ENCODE data around the gene NCDN. TPM values are rescaled to one million over a fixed set of nuclear protein-coding genes. Genes with fewer than 3 reads are reported as not detected.
A peak's percentile ranks its signal among the peaks of the same experiment; 100 is the strongest.

Gene NCDN
- total and polyA plus RNA-seq, 4 donors, result 4.3 to 21.7 (median 15.6) TPM

- ATAC-seq (ENCODE audit: low FRiP score), result peak; percentile 59
- no peaks in the 10 kb centered on the region for H3K27me3 ChIP-seq (ENCODE audit: control insufficient read depth in 1 of 2, insufficient read depth in 2 of 2, low read length in 1 of 2)
- H3K4me3 ChIP-seq (ENCODE audit: low read length in 2 of 2), result no peak overlapping the region
- intact Hi-C loops (cut with DNase I), result loop anchor here (2.0 to 10.0 kb wide), 2 partner anchors 113 to 369 kb away; partner anchors contain the start of gene SFPQ (in 1 of the 2)
- WGBS, 2 donors, result 75 to 76% methylated on average over 9 of the region's 9 CpGs
- no peaks in the 10 kb centered on the region for H3K4me1 ChIP-seq (ENCODE audit: control insufficient read depth in 1 of 2, insufficient read depth in 2 of 2, low read length in 2 of 2)
- no peaks in the 10 kb centered on the region for H3K36me3 ChIP-seq (ENCODE audit: control insufficient read depth in 1 of 2, insufficient read depth in 2 of 2, low read length in 1 of 2)
- H3K27ac ChIP-seq (ENCODE audit: low read depth in 1 of 2, low read length in 2 of 2), result no peak overlapping the region
- no peaks in the 10 kb centered on the region for H3K9me3 ChIP-seq (ENCODE audit: control insufficient read depth, low read length)
- DNase-seq, result peak; percentile 85 to 90
These were observed 6.7 kb downstream of the NCDN start for GRCh38 chr1:35564037-35564883.

- 89 to 93% methylated on average over 25 to 28 of the region's 28 CpGs for WGBS, 2 donors
- no peaks in the 10 kb centered on the region for H3K4me1 ChIP-seq (ENCODE audit: control insufficient read depth in 1 of 2, insufficient read depth in 2 of 2, low read length in 2 of 2)
- H3K27me3 ChIP-seq (ENCODE audit: control insufficient read depth in 1 of 2, insufficient read depth in 2 of 2, low read length in 1 of 2), result no peaks in the 10 kb centered on the region
- intact Hi-C loops (cut with DNase I), result loop anchor here (2.0 to 10.0 kb wide), 4 partner anchors 114 to 370 kb away; partner anchors contain the start of gene SFPQ (in 1 of the 2)
- ATAC-seq (ENCODE audit: low FRiP score), result no peak
- peak in 1 of 2 donors; percentile 66 for DNase-seq
- H3K27ac ChIP-seq (ENCODE audit: low read depth in 1 of 2, low read length in 2 of 2), result no peak overlapping the region
- H3K4me3 ChIP-seq (ENCODE audit: low read length in 2 of 2), result no peak overlapping the region
- no peaks in the 10 kb centered on the region for H3K36me3 ChIP-seq (ENCODE audit: control insufficient read depth in 1 of 2, insufficient read depth in 2 of 2, low read length in 1 of 2)
- H3K9me3 ChIP-seq (ENCODE audit: control insufficient read depth, low read length), result no peaks in the 10 kb centered on the region
These were observed 7.5 kb downstream of the NCDN start for GRCh38 chr1:35564884-35565741.

DNA sequence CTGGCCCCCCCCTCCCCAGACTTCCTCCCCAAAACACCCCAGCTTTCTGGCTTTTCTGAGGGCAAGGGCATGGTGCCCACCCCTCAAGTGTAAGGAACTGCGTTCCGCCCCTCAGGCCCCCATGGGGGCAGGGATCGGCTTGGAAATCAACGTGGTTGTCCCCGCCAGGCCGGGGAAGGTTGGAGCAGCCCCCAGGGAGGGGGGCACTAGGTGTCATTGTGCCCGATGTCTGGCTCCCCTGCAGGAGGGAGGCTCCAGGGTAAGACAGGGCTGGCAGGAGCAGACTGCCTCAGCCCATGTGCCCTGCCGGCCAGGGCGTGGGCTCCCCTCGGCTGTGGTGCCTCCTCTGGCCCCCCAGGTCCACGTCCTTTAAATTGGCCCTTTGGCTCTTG lies 8.1 kb downstream of the NCDN start:
- 87 to 93% methylated on average over 9 to 11 of the region's 11 CpGs for WGBS, 2 donors
- Histone ChIP-seq H3K27me3 (ENCODE audit: control insufficient read depth in 1 of 2, insufficient read depth in 2 of 2, low read length in 1 of 2) (no peaks in the 10 kb centered on the region), H3K9me3 (ENCODE audit: control insufficient read depth, low read length) (no peaks in the 10 kb centered on the region), H3K4me3 (ENCODE audit: low read length in 2 of 2) (no peak overlapping the region), H3K36me3 (ENCODE audit: control insufficient read depth in 1 of 2, insufficient read depth in 2 of 2, low read length in 1 of 2) (no peaks in the 10 kb centered on the region), H3K27ac (ENCODE audit: low read depth in 1 of 2, low read length in 2 of 2) (no peak overlapping the region), H3K4me1 (ENCODE audit: control insufficient read depth in 1 of 2, insufficient read depth in 2 of 2, low read length in 2 of 2) (no peaks in the 10 kb centered on the region)
- intact Hi-C loops (cut with DNase I), result loop anchor here (2.0 to 10.0 kb wide), 4 partner anchors 115 to 371 kb away; partner anchors contain the start of gene SFPQ (in 1 of the 2)
- no peak for ATAC-seq (ENCODE audit: low FRiP score)
- peak in 1 of 2 donors; percentile 59 for DNase-seq

DNA sequence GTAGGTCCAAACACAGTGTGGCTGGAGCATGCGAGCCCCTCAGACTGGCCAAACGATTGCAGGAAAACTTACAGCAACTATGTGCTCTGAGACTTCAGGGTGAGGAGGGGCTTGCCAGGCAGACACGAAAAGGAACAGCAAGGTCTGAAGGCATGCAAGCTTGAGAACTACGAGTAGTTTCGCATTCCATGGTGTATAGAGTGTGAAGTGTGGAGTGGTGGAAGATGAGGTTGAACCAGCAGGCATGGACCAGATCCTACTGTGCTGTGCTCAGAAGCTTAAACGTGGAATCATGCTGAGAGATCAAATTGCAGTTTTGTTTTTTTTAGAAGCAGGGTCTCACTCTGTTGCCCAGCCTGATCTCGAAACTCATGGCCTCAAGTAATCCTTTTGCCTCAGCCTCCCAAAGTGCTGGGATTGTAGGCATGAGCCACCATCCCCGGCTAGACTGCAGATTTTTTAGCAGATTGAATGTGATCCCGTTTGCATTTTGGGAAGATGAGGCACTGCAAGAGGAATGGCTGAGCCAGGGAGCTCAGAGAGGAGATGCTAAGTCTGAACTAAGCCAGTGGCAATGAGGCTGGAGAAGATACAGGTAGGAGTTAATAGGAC lies 10.5 kb downstream of the NCDN start:
- intact Hi-C loops (cut with DNase I), result loop anchor here (2.0 to 10.0 kb wide), 4 partner anchors 159 to 373 kb away; partner anchors contain the start of gene SFPQ (in 1 of the 2)
- no peaks in the 10 kb centered on the region for H3K4me1 ChIP-seq (ENCODE audit: control insufficient read depth in 1 of 2, insufficient read depth in 2 of 2, low read length in 2 of 2)
- H3K27ac ChIP-seq (ENCODE audit: low read depth in 1 of 2, low read length in 2 of 2), result no peak overlapping the region
- H3K36me3 ChIP-seq (ENCODE audit: control insufficient read depth in 1 of 2, insufficient read depth in 2 of 2, low read length in 1 of 2), result no peaks in the 10 kb centered on the region
- H3K4me3 ChIP-seq (ENCODE audit: low read length in 2 of 2), result no peak overlapping the region
- H3K27me3 ChIP-seq (ENCODE audit: control insufficient read depth in 1 of 2, insufficient read depth in 2 of 2, low read length in 1 of 2), result no peaks in the 10 kb centered on the region
- ATAC-seq (ENCODE audit: low FRiP score) (no peak), DNase-seq (no peak)
- WGBS, 2 donors, result 71 to 78% methylated on average over 9 of the region's 9 CpGs
- H3K9me3 ChIP-seq (ENCODE audit: control insufficient read depth, low read length), result no peaks in the 10 kb centered on the region

GRCh38 chr1:35568975-35569395 lies 11.4 kb downstream of the NCDN start:
- intact Hi-C loops (cut with DNase I), result loop anchor here (2.0 to 10.0 kb wide), 4 partner anchors 158 to 374 kb away; partner anchors contain the start of gene SFPQ (in 1 of the 2)
- no peaks in the 10 kb centered on the region for H3K27me3 ChIP-seq (ENCODE audit: control insufficient read depth in 1 of 2, insufficient read depth in 2 of 2, low read length in 1 of 2)
- H3K36me3 ChIP-seq (ENCODE audit: control insufficient read depth in 1 of 2, insufficient read depth in 2 of 2, low read length in 1 of 2), result no peaks in the 10 kb centered on the region
- H3K4me1 ChIP-seq (ENCODE audit: control insufficient read depth in 1 of 2, insufficient read depth in 2 of 2, low read length in 2 of 2), result no peaks in the 10 kb centered on the region
- H3K27ac ChIP-seq (ENCODE audit: low read depth in 1 of 2, low read length in 2 of 2), result no peak overlapping the region
- H3K4me3 ChIP-seq (ENCODE audit: low read length in 2 of 2), result no peak overlapping the region
- 19 to 26% methylated on average over 4 of the region's 4 CpGs for WGBS, 2 donors
- H3K9me3 ChIP-seq (ENCODE audit: control insufficient read depth, low read length), result no peaks in the 10 kb centered on the region
- DNase-seq, result peak; percentile 70 to 83
- peak; percentile 64 for ATAC-seq (ENCODE audit: low FRiP score)

GRCh38 chr1:35569936-35570335 lies 12.3 kb downstream of the NCDN start:
- ATAC-seq (ENCODE audit: low FRiP score), result no peak
- 97 to 98% methylated on average over 1 of the region's 1 CpG for WGBS, 2 donors
- DNase-seq, result no peak
- Histone ChIP-seq H3K4me3 (ENCODE audit: low read length in 2 of 2) (no peak overlapping the region), H3K4me1 (ENCODE audit: control insufficient read depth in 1 of 2, insufficient read depth in 2 of 2, low read length in 2 of 2) (no peaks in the 10 kb centered on the region), H3K27me3 (ENCODE audit: control insufficient read depth in 1 of 2, insufficient read depth in 2 of 2, low read length in 1 of 2) (no peaks in the 10 kb centered on the region), H3K27ac (ENCODE audit: low read depth in 1 of 2, low read length in 2 of 2) (no peak overlapping the region), H3K9me3 (ENCODE audit: control insufficient read depth, low read length) (no peaks in the 10 kb centered on the region), H3K36me3 (ENCODE audit: control insufficient read depth in 1 of 2, insufficient read depth in 2 of 2, low read length in 1 of 2) (no peaks in the 10 kb centered on the region)
- intact Hi-C loops (cut with DNase I), result loop anchor here (2.0 to 10.0 kb wide), 4 partner anchors 157 to 375 kb away; partner anchors contain the start of gene SFPQ (in 1 of the 2)

- no peak overlapping the region for H3K4me3 ChIP-seq (ENCODE audit: low read length in 2 of 2)
- no peaks in the 10 kb centered on the region for H3K9me3 ChIP-seq (ENCODE audit: control insufficient read depth, low read length)
- intact Hi-C loops (cut with DNase I), result no loop called here
- no peaks in the 10 kb centered on the region for H3K4me1 ChIP-seq (ENCODE audit: control insufficient read depth in 1 of 2, insufficient read depth in 2 of 2, low read length in 2 of 2)
- H3K36me3 ChIP-seq (ENCODE audit: control insufficient read depth in 1 of 2, insufficient read depth in 2 of 2, low read length in 1 of 2), result no peaks in the 10 kb centered on the region
- DNase-seq (no peak), ATAC-seq (ENCODE audit: low FRiP score) (no peak)
- 91 to 93% methylated on average over 10 of the region's 10 CpGs for WGBS, 2 donors
- H3K27me3 ChIP-seq (ENCODE audit: control insufficient read depth in 1 of 2, insufficient read depth in 2 of 2, low read length in 1 of 2), result no peaks in the 10 kb centered on the region
- no peak overlapping the region for H3K27ac ChIP-seq (ENCODE audit: low read depth in 1 of 2, low read length in 2 of 2)
These were observed 13.1 kb downstream of the NCDN start for GRCh38 chr1:35570589-35571137.

- Histone ChIP-seq H3K4me1 (ENCODE audit: control insufficient read depth in 1 of 2, insufficient read depth in 2 of 2, low read length in 2 of 2) (no peaks in the 10 kb centered on the region), H3K36me3 (ENCODE audit: control insufficient read depth in 1 of 2, insufficient read depth in 2 of 2, low read length in 1 of 2) (no peaks in the 10 kb centered on the region), H3K9me3 (ENCODE audit: control insufficient read depth, low read length) (no peaks in the 10 kb centered on the region), H3K4me3 (ENCODE audit: low read length in 2 of 2) (no peak overlapping the region), H3K27ac (ENCODE audit: low read depth in 1 of 2, low read length in 2 of 2) (no peak overlapping the region), H3K27me3 (ENCODE audit: control insufficient read depth in 1 of 2, insufficient read depth in 2 of 2, low read length in 1 of 2) (no peaks in the 10 kb centered on the region)
- DNase-seq (no peak), ATAC-seq (ENCODE audit: low FRiP score) (no peak)
- WGBS, 2 donors, result 95 to 99% methylated on average over 8 of the region's 8 CpGs
- intact Hi-C loops (cut with DNase I), result no loop called here
These were observed 13.7 kb downstream of the NCDN start for GRCh38 chr1:35571263-35571662.
